GM18505 (cell line): ENCODE results near the gene DUSP2.

Experiments
- ATAC-seq: cut with Tn5 transposase; IDR thresholded peaks from one replicate; pipeline ENCODE4 v1.9.1; 2021; ENCODE audit not compliant: unreplicated experiment
- POLR2A ChIP-seq: IDR thresholded peaks from 4 replicates; pipeline ENCODE4 v1.6.1; 2011; ENCODE audit warnings: borderline replicate concordance; ENCODE audit not compliant: insufficient read depth, insufficient read length; ENCODE audit errors: extremely low read depth

Gene DUSP2

DNA sequence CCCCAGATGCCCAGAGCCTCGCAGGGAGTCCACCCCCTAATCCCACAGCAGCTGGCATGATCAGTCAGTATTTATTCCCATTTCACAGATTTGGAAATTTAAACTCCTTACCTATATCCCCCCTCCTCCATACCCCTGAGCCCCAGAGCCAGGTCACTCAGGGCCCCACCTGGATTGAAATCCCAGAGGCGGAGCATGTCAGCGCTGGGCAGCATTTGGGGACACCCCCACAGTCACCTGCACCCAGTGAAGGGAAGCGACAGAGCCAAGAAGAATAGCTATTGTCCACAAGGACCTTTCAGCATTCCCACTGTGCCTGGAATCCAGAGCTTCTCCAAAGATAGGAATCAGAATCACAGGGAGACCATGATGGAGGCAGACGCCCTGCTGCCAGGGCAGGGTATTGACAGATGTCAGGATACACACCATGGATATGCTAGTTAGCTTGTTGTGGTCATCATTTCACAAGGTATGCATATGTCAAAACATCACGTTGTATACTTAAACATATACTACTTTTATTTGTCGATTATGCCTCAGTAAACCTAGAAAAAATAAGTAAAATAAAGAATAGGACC is 6.0 kb downstream of the DUSP2 start:
- no peak for TF ChIP-seq POLR2A

DNA sequence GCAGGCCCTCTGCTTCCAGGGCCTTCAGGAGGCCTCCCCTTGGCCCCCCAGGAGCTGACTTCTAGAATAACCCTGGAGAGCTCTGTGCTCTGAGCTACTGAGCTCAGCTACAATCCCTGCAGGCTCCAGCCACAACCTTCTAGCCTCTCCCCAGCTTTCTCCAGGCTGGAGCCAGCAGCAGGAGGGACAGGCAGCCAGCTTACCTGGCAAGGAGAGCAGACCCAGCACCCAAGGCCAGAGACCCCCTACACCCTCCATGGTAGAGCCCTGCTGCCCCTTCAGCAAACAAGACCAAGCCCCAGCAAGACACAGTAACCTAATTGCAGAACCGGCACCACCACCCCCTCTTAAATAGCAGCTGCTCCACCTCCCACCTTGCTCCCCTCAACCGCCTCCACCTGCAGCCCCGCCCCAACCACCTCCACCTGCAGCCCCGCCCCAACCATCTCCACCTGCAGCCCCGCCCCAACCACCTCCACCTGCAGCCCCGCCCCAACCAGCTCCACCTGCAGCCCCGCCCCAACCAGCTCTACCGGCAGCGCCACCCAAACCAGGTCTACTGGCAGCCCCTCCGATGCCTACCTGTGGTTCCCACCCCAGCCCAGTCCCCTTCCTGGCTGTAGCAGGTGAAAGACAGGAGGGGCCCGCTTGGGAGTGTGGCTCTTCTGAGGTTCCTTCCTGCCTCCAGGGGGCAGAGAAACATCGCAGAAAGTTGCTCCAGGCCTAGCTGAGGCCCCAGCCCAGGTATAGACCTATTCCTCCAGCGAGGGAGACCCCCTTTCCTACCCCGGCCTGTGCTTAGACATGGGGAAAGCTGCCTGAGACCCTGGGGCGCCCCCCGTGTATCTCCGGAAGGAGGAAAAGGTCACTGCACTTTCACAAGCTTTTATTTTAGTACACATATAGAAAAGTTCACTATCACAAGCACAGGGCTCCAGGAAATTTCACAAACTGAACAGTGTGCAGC is 6.8 kb downstream of the DUSP2 start, which contains the start of gene ASTL:
TSS of gene ASTL (minus strand) at position 324 of the 967 bp plus-strand sequence. CDS start at position 258, 66 bp downstream.
- no peak for ATAC-seq
- peak; percentile 71 for TF ChIP-seq POLR2A

More for the DNA sequence above, 6.0 kb downstream of the DUSP2 start:
- no peak for ATAC-seq

DNA sequence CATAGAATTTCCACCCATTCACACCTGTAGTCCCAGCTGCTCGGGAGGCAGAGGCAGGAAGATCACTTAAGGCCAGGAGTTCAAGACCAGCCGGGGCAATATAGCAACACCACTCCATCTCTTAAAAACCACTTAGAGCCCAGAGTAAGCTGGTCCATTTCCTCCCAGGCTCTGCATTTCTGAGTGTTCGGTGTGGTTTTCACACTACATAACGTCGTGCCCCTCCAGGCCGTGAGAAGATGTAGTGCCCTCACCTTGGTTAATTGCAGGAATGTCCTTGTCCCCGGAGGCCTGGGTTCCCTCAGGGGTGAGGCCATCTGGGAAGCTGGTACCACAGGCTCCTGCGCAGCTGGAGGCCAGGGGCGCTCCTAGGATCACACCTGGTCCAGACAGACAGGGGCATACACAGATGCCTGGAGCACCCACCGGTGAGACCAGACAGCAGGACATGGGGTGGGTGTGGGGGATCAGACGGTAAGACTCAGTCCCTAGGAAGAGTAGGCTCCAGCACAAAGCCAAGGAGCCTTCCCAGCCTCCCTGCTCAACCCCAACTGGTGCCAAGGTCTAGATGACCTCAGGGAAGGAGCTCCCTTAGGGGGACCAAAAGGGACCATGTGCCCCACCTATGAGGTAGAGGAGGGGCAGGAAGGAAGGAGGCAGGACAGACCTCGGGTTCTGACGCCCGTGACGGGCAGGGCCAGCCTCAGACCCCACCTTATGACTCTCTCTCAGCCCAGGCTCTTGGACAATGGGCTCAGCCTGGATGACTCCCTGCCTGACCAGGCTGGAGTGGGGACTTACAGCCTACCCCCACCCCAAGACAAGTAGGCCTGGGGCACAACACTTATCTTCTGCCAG is 7.7 kb downstream of the DUSP2 start:
- no peak for ATAC-seq
- peak; percentile 24 for TF ChIP-seq POLR2A

DNA sequence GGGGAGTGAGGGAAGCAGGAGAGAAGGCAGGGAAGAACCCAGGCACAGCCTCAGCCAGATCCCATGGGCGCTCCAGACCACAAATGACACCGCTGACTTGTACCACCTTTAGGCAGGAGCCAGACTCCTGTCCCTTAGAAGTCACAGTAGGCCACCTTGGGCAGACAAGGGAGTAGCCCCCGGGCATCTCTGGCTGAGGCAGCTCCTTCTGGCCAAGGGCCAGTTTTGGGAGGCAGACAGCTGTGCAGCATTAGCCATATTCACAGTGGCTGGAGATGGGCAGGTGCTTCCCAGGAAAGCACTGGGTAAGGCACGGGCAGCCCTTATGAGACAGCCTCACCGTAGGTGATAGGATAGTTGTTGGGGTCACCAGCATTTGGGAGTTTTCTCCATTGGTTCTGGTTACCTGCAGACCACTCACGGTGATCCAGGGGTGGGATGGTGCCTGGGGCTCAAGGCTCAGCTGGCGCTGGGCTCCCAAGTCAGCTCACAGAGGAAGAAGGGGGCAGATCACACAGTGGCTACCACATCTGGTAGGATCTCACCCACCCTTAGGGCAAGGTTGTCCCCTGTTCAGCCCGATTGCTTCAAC is 9.0 kb downstream of the DUSP2 start:
- ATAC-seq, result no peak
- TF ChIP-seq POLR2A, result no peak

- ATAC-seq, result no peak
- no peak for TF ChIP-seq POLR2A
Observed at GRCh38 chr2:96135621-96136020, 9.6 kb downstream of the DUSP2 start.

DNA sequence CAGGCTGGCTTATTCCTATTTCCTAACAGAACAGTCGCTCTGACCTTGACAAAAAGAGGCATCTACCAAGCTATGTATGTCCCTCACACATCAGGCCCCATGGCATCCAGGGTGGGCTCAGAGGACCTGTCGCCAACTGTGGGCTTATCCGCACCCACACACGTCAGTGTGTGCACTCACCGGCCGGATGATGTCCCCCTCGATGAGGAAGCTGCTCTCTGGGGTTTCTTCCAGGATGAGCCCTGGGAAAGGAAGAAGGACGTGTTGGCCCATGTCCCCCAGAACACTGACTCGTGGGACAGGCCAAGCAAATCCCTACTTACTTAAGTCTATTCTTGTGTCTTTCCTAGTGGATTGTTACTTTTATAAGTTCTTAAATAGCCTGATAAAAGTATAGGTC is 10.1 kb downstream of the DUSP2 start:
- no peak for ATAC-seq
- no peak for TF ChIP-seq POLR2A

GRCh38 chr2:96134421-96134820 is 10.8 kb downstream of the DUSP2 start:
- no peak for TF ChIP-seq POLR2A
- no peak for ATAC-seq

- no peak for TF ChIP-seq POLR2A
Observed at GRCh38 chr2:96131813-96132745, 13.2 kb downstream of the DUSP2 start.

GRCh38 chr2:96131152-96131812 is 14.0 kb downstream of the DUSP2 start:
- no peak for TF ChIP-seq POLR2A
- ATAC-seq, result no peak

More at GRCh38 chr2:96131813-96132745, 13.2 kb downstream of the DUSP2 start:
- no peak for ATAC-seq

- no peak for ATAC-seq
- TF ChIP-seq POLR2A, result no peak
Observed at GRCh38 chr2:96130483-96130882, 14.8 kb downstream of the DUSP2 start.

GRCh38 chr2:96129528-96130120 is 15.6 kb downstream of the DUSP2 start:
- no peak for ATAC-seq
- TF ChIP-seq POLR2A, result no peak
